ENCODE data around the gene BUB1B.
A peak's percentile ranks its signal among the peaks of the same experiment; 100 is the strongest.

BUB1B gene

DNA sequence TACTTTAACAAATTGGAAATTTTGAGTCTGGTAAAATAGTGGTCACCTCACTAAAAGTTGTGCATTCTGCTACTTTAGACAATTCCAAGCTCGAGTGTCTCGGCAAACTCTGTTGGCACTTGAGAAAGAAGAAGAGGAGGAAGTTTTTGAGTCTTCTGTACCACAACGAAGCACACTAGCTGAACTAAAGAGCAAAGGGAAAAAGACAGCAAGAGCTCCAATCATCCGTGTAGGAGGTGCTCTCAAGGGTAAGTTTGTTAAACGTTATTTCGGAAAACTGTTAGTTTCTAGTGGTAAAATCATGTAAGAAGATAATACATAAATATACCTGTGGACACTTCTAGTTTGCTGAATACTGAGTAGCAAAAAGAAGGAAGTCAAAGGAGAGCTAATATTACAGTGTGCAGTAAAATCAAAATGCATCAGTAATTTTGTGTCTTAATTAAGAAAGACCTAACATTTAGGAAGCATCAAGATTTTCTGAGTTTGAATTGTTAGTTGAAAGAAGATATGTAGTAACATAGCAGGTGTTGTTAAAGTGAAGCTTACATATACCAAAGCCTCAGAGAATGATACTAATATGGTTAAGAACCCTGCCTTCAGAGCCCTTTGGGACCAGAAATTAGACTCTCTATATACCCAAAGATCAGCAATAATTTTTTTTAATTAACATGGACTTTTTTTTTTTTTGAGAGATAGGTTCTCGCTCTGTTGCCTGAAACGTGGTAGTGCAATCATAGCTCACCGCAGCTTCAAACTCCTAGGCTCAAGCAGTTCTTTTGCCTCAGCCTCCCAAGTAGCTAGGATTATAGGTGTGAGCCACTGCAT is 23.0 kb downstream of the BUB1B start:
- no peak for DNase-seq

DNA sequence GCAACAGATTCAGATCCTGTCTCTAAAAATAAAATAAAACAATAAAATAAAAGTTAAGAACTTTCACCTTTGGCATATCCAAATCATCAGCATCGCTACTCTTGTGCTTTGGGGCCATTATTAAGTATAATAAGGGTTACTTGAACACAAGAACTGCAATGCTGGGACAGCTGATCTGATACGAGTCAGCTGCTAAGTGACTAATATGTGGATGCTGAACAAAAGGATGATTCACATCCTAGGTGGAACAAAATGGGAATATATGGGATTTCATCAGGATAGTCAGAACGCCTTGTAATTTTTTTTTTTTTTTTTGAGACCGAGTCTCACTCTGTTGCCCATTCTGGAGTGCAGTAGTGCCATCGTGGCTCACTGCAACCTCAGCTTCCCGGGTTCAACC is 29.7 kb downstream of the BUB1B start:
- DNase-seq, result no peak

DNA sequence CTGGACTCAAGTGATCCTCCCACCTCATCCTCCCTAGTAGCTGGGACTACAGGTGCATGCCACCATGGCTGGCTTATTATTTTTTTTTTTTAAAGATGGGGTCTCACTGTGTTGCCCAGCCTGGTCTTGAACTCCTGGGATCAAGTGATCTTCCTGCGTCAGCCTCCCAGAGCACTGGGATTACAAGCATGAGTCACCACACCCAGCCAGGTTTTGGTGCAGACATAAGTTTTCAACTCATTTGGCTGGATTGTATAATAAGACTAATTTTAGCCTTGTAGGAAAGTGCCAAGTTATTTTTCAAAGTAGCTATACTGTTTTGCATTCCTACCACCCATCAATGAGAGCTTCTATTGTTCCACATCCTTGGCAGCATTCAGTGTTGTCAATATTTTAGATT is 32.1 kb downstream of the BUB1B start:
- no peak for DNase-seq

DNA sequence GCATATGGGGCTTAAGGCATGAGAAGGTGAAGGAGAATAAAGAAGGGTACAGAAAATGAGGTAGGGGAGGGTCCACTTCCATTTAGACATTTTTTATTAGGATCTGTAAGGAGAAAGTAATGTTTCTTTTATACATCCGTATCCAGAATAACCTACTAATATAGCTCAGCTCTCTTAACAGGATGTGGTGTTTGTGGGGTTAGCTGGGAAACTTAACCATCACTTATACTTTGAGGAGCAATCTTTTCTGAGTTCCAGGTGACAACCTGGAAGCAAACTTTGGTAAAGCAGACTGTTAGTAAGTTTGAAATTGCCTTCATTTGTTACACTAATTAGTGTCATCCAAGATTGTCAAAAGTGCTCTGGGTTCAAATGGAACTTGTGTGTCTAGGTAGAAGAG is 36.6 kb downstream of the BUB1B start:
- peak in 1 of 2 donors; percentile 34 for DNase-seq

DNA sequence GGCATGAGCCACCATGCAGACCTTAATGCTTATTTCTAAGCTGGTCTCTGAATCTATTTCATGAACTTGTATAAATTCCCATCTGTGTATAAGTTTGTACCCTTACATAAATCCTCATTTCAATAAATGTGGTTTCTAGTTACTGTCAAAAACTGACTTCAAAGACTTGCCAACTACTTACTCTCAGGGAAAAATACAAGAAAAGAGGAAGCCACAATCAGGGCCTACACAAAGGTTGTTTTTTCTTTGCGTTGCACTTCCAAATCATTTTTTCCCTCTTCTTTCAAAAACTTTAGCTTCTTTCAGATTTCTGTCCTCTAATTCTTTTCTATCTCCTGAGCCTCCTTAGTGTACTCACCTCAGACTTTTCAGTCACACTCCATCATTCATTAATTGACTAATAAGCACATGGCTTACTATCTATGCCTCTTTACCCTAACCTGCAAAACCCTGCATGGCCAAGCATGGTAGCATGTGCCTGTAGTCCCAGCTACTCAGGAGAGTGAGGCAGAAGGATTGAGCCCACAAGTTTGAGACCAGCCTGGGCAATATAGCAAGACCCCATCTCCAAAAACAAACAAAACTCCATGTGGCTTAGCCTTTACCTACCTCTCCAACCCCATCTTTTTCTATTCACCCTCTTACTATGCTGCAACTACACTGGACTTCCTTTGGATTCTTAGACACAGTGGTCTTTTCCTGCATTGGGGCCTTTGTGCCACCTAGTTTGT is 37.7 kb downstream of the BUB1B start:
- no peak for DNase-seq

DNA sequence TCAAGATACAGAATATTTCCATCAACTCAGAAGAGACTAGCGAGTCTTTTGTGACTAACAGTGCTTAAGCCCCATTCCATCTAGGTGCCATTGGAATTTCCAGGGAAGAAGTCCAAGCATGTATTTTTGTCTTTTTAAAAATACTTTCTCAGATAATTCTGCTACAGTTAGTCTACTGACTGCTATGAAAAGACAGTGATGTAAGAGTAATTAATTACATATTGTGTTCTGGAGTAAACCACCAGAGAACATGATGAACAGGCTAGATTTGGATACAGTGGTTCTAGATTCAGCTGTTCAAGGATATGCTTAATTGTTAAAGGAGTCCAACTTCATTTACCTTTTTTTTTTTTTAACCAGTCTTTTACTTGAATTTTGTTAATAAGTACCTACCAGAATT is 43.2 kb downstream of the BUB1B start:
- no peak for DNase-seq

DNA sequence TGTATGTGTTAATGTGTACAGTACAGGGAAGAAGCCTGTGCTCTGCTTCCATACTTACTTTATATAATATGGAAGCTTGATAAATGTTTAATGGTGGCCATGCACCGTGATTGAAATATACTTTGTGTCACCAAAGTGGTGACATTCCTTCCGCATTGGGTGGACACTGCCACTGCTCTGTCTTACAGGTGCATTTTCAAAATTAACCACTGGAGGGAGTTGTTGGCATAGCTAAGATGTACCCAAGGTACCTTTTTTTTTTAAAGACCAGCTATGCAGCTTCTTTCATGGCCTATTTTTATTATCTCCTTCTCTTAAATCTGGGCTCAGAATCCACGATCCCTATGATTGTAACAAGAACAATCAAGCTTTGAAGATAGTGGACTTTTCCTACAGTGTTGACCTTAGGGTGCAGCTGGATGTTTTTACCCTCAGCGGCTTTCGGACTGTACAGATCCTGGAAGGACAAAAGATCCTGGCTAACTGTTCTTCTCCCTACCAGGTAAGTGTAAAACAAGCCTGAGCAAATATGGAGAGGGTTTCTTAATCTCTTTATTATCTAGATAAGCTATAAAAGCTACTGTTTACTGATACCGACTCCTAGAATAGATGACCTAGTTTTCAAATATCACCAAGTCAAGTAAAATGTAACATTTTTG is 56.4 kb downstream of the BUB1B start:
- DNase-seq, result peak; percentile 56 to 84

DNA sequence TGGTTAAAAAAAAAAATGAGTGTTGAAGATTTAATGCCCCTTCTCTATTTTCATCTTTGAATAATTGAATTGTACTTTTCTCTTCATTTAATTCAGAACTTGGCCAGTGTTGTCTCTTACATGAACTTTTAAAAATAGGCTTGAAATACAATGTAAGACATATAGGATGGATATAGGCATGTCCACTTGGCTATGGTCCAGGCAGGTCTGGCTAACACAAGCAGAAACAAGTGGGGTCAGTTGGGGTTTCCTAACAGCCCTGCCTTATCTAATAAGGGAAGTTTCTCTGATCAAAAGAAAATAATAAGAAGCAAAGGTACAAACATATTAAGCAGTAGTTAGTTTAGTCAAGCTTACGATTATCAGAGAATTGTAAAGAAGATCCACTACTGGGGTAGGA is 58.9 kb downstream of the BUB1B start:
- no peak for DNase-seq

DNA sequence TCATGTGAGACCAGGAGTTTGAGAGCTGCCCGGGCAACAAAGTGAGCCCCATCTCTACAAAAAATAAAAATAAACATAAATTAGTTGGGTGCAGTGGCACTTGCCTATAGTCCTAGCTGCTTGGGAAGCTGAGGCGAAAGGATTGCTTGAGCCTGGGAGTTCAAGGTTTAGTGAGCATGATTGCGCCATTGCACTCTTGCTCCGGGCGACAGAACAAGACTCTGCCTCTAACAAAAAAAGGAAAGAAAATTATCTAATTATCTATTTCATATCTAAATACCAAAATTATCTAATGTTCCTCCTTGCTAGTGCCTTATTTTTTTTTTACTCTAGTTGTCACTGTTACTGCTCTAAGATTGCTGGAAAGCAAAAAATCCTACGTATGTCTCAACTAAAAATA is 61.3 kb downstream of the BUB1B start:
- DNase-seq, result no peak

DNA sequence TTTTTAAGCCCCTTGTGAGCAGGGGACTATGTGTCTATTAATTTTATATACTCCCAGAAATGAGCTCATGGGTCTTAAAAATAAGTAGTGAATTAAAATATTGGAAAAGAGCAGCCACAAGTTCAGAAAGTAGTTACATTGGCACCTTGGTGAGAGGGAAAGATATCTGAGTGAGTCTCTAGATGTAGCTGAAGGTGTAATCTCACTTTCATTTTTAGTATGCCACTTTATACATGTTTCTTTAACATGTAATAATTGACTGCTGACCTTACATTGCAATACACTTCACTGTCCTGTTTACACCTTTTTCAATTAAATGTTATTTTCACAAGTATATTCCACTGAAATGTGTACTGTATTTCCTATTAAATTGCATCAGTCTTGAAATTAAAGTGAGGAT is 65.9 kb downstream of the BUB1B start:
- DNase-seq, result no peak

DNA sequence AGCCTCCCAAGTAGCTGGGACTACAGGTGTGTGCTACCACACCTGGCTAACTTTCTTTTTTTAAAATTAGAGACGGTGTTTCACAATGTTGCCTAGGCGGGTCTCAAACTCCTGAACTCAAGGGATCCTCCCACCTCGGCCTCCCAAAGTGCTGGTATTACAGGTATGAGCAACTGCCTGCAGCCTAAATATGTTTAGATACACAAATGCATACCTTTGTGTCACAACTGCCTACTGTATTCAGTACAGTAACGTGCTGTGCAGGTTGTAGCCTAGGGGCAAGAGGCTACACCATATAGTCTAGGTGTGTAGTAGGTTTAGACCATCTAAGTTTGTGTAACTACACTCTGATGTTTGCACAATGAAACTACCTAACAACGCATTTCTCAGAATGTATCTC is 68.4 kb downstream of the BUB1B start:
- no peak for DNase-seq

DNA sequence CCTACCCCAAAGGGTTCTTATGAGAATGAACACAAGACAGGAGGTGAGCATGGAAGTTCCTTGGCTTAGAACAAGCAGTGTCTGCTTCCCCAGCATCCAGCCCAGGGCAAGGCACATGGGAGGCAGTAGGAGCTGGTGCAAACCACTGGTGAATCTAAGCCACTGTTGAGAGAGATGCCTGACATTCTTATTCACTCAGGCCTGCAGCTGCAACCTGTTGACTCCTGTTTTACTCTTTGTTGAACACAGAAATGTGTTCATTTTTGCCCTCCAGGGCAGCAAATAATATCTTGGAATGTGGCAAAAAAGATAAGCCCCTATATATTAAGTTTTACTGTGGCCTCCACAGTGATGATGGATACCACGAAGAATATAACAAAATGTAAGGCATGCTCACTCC is 69.1 kb downstream of the BUB1B start:
- DNase-seq, result no peak

DNA sequence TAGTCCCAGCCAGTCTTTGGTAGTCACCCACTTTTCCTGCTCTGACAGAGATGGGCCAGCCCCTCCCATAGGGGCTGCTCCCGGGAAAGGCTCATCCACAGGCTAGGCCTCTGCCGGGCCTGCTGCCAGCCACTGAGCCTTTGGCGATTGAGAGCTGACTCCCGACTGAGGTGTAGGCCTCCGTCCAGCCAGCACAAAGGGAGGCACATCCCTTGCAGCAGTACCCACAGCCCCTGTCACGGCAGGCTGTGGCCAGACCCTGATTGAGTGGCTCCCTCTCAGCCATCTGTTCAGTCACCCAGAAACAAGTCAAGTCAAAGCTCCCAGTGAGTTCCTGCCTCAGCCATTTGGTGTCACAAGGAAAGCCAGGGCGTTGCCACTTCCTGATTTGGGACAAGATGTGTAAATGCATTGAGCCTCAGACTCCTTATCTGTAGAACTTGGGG is 71.8 kb downstream of the BUB1B start:
- no peak for DNase-seq

DNA sequence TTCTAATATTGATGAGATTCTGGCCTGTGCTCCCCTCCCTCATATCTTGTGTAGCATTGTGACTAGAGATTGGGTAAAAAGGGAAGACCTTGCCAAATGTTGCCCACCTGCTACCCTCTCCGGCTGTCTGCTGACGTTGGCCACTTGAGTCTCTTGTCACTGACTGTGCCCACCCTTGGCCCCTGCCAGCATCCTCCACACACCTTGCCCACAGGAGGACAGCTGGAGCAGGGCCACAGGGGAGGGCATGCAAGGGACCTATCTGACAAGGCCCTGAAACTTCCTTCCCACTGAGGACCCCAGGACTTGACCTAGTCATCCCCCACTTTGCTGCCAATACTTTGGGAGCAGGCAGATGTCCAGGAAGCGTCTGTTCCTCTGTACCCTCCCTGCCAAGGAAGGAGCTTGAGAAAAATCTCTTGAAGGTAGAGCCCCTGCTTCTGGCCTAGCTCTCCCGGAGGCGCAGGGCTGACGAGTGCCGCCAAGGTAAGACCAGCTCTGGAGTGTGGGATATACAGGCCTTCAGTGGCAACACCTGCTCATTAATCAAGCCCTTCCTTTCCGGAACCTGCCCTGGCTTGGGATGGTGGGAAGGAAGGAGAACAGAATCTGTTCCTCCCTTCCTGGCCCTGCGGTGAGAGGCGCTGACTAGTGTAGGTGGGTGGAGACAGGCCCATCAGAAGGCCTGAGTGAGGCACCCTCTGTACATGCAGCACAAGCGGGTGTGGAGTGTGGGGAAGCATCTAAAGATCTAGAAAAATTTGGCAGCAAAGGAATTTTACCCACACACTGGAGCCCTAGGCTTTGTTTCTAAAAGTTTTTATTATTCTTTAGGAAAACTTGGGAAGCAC is 73.1 kb downstream of the BUB1B start:
- DNase-seq, result no peak

DNA sequence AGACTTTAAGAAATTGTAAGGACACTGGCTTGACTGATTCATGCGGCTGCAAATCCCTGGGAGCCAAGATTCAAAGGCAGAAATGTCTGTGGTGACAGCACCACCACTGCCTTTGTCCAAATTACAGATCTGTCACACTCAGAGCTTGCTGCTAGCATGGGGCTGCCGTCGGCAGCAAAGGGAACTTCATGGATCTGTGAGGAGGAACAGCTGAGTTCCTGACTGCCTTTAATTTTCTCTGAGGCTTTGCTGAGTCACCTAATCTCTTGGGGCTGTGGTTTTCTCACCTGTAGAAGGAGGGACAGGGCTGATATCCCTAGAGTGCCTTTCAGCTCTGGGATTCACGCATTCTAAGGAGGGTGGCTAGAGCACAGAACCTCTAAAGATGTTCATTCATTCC is 73.9 kb downstream of the BUB1B start:
- DNase-seq, result no peak

DNA sequence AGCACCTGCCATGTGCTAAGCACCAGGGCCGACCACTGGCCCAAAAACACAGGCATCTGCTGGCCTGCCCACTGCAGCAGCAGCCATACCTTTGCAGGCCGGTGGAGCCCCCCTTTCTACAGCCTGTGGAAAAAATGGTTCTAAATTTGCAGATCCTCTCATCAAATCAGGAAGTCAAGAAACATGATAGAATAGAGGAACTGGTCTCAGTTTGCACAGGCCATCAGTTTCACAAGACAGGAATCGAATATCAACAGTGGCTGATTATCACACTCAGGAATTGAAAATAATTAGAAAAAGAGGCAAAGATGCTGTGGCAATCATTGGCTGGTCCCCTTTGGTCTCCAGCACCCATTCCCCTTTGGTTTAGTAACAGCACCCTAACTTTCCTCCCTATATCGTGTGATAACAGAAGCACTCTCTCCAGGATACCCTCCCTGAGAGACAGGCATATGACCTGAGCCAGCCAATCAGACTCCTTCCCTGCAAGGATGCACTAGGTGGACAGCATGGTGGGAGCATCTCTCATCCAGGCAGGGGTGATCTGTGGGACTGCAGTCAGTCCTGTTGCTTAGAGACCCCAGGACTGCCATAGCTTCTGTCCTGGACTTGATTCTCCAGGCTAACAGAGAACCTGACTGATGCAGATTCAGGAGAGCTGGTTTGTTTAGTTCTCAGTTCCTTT is 74.5 kb downstream of the BUB1B start:
- DNase-seq, result no peak

DNA sequence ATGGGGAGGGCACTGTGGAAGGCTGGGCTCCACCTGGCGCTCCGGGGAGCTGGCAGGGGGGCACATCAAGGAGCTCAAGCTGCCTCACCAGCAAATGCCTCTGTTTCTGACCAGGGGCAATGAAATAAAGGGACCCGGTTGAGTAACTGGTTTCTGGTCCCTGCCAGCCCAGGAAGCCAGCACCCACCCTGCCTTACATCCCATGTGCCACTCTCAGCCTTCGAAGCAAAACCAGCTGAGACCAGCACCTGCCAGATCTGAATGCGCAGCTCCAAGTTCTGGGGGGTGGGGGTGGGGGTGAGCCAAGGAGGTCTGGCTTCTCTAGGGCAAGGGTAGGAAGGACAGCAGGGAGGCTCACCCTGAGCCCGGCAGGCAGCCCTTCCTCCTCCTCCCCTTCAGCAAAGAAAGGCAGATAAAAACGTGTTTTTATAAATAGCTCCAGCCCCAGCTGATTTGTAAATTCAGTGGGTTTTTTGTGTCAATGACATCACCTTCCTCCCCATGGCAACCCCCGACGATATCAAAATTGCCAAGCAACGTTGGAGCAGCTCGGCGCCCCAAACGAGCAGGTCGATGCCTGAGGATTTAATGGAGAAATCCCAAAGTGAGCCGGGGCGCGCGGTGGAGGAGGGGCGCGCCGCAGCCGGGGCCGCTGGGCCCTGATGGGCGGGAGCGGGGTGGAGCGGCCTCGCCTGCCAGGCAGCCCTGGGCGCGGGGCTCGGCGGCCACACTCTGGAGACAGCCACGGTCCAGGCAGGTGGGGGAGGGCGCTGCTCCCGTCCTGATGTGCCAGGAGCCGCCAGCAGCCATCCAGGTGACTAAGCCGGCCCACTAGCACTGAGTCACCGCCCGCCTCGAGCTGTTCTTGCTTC is 77.9 kb downstream of the BUB1B start, which contains the start of gene PAK6:
TSS of gene PAK6 (plus strand) at position 532 of the 872 bp plus-strand sequence. CDS start 25,723 bp downstream, outside the sequence.
- DNase-seq, result peak; percentile 19 to 22

DNA sequence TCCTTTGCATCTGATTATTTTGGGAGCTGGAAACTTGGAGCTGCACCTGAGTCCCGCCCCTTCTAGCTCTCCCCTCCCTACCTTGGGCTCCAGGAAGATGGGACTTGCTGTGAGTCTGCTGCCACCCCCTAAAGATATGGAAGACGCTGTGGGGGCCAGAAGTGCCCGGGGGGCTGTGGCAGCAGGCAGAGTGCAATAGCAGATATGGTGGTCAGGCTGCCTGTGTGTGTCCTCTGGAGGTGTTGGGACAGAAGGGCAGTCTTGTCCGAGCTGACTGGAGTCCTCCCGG is 78.5 kb downstream of the BUB1B start:
- no peak for DNase-seq

DNA sequence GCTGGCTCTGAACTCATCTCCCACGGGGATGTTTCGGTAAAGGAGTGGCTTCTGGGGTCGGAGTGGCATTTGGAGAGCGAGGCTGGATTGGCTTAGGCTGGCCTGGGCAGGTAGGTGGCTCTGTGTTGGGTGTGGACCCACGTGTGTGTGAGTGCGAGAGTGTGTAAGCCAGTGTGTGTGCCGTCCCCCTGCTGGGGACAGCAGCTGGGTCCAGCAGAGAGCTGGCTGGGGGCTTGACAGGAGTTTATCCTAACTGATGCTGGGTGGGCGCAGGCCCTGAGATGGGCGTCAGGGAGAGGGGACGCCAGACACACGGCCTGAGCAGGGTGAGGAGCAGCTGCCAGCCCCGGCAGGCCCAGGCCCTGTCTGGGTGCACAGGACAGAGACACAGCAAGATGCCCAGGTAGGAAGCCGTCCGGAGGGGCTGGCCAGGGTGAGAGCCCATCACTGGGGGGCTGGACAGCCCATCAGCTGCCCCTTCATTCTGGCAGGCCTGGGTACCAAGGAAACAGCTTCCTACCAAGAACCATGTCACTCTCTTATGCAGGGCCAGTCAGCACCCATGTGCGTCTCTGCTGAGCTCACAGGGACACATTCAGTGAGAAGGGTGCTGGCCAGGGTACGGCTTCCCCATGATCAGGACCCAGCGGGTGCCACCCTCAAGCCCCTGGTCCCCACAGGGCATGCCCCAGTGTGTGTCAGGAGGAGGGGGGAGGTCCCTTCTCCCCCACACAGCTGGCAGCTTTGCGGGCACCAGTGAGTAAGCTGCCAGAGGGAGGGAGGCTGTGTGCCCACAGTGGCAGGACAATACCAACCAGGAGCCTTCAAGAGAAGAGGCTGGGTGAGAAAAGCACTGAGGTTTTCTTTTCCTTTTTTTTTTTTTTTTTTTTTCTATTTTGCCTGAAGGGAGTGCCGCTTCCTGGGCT is 79.1 kb downstream of the BUB1B start:
- no peak for DNase-seq

DNA sequence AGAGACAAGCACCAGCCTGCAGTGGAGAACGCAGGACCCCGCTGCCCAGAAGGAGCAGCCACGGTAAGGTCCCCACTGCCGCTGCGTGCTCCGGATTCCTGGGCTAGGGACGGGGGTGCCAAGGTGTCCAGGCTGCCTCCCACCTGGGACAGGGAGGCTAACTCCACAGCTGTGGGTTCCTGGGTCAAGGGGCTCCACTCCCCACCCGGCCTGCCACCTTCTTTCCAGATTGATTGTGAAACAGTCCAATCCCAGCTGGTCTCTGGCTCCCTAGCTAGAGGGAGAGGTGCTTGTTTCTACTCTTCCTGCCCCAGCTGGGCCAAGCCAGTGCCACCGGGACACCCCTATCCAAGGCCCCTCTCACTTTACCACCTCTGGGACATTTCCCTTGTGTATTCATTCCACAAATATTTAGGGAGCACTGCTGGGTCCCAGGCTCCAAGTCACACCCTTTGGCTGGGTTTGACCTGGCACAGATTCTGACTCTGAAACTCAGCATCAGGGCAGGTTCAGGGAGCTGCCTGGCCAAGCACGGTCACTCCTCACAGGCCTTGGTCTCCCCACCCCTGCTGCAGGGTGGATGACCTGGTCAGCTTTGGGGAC is 79.9 kb downstream of the BUB1B start:
- no peak for DNase-seq
